HG02798 (cell line): ENCODE results near the gene FBXL17.
"Not testable (repeated sequence)": the region's sequence is repeated elsewhere in the genome, so short reads cannot be mapped to it uniquely, and the experiment has no call there.

Experiments used
- ATAC-seq: cut with Tn5 transposase; IDR thresholded peaks from one replicate; pipeline ENCODE4 v1.9.1; 2021; ENCODE audit warnings: mild to moderate bottlenecking; ENCODE audit not compliant: unreplicated experiment, poor library complexity

FBXL17 gene

DNA sequence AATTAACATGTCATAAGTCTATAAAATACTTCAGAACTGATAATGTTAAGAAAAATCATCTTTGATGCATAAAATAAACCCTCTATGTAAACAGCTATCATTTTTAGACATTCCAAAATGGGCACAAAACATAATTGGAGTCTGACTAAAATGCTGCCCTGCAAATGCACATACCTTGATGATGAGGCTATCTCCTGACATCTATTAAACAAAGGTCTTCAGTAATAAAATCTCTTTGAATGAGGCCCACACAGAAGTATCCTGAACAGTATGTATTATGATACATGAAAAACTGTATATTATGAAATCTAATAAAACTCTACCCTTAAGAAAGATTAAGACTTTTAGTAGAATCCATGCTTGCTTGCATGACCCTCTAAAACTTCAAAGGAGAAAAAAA is 66.1 kb downstream of the FBXL17 start:
- ATAC-seq: no peak

DNA sequence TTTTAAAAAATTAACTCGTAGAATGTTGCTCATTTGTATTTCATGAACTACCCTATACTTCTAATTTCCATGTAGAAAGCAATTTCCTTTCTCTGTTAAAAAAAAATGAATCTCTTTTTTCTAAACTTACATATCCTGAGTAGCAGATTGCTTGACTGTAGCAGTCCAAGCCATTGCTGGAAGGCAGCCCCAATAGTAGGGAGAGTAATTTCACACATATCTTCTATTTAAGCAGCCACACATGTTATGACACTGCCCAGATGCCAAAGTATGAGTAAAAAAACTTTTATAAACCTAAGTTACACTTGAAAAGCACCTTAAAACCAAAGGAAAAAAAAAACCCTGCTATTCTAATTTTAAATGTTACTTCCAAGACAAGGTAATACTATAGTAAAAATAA is 69.6 kb downstream of the FBXL17 start:
- no peak for ATAC-seq

- no peak for ATAC-seq
Measured at GRCh38 chr5:108311682-108312081, 70.2 kb downstream of the FBXL17 start.

DNA sequence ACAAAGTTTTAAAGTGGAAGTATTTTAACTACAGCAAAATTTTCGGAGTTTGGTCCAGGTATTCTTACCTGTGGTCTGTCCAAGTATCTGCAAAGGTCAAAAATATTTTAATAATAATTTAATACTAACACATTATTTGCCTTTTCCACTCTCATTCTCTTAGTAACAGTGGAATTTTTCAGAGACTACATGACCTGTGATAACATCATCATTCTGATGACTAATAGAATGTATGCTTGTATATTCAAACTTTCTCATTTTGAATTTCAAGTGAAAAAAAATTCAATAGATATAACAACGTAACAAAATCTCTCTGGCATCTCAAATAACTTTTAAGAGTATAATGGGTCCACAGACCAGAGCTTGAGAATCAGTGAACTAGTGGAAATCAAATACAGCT is 78.3 kb downstream of the FBXL17 start:
- ATAC-seq: no peak

DNA sequence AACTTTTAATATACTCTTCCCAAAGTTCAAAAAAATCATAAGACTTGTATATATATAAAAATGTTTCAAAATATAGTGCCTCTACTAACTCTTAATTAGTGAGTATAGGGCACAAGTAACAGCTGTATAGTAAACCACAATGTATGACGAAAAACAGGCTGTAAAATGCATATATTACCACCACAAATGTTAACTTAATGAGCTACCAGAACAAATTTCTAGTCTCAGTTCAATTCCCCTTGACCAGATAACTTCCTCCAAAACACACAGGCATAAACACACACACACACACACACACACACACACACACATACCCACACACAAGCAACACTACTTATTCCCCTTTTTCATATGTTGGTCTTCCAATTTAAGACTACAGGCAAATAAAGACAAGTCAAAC is 78.8 kb downstream of the FBXL17 start:
- no peak for ATAC-seq

DNA sequence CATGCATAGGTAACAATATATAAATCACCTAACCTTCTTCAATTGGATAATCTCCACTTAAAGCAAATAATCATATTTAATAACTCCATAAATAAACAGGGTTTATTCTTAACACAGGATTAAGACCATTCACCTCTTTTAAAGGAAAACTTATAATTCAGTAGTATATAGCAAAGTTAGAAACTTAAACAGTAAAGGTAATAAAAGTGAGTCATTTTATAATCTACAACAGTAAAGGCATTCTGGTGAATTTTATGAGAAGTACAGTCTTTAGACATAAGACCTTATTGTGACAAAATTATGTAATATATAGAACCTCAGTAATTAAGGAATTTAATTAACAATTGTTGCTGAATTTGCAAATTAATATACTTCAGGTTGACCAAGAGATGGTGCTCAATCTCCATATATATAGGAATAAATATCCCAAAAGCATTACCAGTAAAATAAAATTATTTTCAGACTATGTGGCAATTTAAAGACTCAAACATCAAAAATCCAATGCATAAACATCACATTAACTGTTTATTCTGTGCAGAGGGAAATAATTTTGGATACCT is 84.8 kb downstream of the FBXL17 start:
- ATAC-seq: no peak

- ATAC-seq: no peak
Measured at GRCh38 chr5:108295578-108296368, 86.1 kb downstream of the FBXL17 start.

- ATAC-seq: no peak
Measured at GRCh38 chr5:108280960-108281569, 100.8 kb downstream of the FBXL17 start.

GRCh38 chr5:108280248-108280647 is 101.7 kb downstream of the FBXL17 start:
- no peak for ATAC-seq

GRCh38 chr5:108278285-108279240 is 103.3 kb downstream of the FBXL17 start:
- ATAC-seq: no peak

GRCh38 chr5:108276187-108277050 is 105.5 kb downstream of the FBXL17 start:
- ATAC-seq: no peak

DNA sequence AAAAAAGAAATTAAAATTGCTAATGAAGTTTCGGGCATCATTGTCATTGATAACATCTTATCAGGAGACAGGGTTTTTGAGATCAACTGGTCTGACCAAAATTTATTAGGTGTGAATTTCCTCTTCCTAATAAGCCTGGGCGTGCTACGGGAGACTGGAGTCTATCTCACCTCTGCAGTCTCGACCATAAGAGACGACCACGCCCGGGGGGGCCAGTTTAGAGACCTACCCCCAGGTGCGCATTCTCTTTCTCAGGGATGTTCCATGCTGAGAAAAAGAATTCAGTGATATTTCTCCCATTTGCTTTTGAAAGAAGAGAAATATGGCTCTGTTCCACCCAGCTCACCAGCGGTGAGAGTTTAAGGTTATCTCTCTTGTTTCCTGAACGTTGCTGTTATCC is 107.8 kb downstream of the FBXL17 start:
- not testable (repeated sequence) for ATAC-seq

- ATAC-seq: no peak
Measured at GRCh38 chr5:108271127-108271526, 110.8 kb downstream of the FBXL17 start.

DNA sequence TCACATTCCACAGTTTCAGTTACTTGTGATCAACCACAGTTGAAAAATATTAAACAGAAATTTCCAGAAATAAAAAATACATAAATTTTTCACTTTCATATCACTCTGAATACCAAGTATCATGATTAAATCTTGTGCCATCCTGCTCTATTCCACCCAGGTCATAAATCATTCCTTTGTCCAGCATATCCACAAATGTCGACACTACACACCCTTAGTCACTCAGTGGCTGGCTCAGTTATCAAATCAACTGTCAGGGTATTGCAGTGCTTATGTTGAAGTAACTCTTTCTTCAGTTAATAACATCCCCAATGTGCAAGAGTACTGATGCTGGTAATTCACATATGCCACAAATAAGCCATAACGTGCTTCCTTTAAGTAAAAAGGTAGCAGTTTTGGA is 115.7 kb downstream of the FBXL17 start:
- no peak for ATAC-seq

GRCh38 chr5:108264533-108264932 is 117.4 kb downstream of the FBXL17 start:
- ATAC-seq: no peak

GRCh38 chr5:108263338-108263737 is 118.6 kb downstream of the FBXL17 start:
- ATAC-seq: no peak

DNA sequence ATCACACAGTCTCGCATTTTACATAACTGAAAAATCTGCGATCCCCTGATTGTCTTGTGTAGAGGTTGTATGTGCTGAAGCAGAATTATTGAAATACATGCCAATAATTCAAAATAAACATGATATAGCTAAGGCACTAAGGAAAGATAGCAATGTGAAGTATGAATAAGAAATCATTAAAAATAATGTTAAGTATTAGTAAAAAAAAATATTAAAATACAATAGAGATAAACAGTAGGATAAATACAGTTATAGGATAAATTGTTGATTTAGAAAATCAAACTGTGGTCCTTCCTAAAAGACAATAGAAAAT is 121.1 kb downstream of the FBXL17 start:
- no peak for ATAC-seq

DNA sequence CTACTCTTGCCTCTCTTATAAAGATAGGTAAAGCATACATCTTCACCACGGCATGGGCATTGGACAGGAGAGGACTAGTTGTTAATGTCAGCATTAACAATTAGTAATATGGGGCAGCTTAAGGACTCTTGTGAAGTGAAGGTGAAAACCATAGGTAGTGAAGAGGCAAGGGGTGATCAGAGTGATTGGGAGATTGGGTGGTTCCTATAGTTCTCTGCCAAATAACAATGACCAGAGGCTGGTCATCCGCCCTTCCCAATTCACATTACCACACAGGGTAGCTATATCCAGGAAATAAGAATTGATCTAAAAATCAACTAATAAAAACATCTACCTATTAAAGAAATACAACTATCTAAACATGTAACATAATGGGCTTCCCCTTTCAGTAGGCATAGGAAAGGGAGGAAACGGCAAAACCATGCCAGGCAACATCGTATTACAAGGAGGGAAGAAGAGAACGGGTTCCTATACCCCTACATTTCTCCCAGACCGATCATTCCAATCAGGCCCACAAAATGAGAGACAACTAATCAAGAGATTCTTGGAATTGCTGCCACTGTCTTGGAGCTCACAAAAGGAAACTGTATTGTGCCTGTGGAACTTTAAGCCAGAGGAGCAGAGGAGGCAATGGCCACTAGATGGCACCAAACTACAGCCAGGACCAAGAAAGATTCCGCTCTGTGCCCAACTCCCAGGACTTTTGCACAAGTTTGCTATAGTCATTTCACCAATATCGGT is 121.6 kb downstream of the FBXL17 start:
- peak; percentile 93 for ATAC-seq

DNA sequence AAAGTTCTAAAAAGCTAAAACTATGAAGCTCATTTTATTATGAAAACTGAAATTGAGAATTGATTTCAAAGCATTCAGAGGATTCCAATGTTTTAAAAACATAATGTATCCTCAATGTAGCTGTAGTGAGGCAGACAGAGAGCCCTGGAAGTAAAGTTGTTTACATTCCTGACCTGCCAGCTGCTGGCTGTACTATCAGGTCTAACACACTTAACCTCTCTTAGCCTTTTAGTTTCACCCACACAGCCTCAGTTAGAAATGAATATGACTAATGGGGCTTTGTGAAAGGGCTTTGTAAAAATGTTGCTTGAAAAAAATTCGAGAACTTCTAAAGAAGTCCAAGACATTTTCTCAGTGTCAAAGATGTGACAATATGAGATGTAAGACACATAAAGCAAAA is 122.6 kb downstream of the FBXL17 start:
- ATAC-seq: peak; percentile 56
